D721Med (cell line): ENCODE measurements around the gene CLCN7.
"Not testable (repeated sequence)": the region's sequence is repeated elsewhere in the genome, so short reads cannot be mapped to it uniquely, and the experiment has no call there.

ENCODE experiments used
- DNase-seq: peaks from one replicate; pipeline ENCODE4 v3.0.0; 2011; ENCODE audit warnings: low spot score; ENCODE audit not compliant: insufficient read length
- FAIRE-seq: peaks from 2 replicates; lab custom pipeline; 2011; peaks lifted over from hg19 to GRCh38; lab: Jason Lieb, UNC
- TF ChIP-seq, protein P1 (sequence below): IDR thresholded peaks from 2 replicates; pipeline ENCODE4 v1.5.1; 2012; ENCODE audit warnings: mild to moderate bottlenecking, control low read depth; ENCODE audit not compliant: insufficient read depth; ENCODE audit errors: missing control alignments

CLCN7 gene

GRCh38 chr16:1441391-1441829 is 33.4 kb downstream of the CLCN7 start:
- TF ChIP-seq, protein P1, sequence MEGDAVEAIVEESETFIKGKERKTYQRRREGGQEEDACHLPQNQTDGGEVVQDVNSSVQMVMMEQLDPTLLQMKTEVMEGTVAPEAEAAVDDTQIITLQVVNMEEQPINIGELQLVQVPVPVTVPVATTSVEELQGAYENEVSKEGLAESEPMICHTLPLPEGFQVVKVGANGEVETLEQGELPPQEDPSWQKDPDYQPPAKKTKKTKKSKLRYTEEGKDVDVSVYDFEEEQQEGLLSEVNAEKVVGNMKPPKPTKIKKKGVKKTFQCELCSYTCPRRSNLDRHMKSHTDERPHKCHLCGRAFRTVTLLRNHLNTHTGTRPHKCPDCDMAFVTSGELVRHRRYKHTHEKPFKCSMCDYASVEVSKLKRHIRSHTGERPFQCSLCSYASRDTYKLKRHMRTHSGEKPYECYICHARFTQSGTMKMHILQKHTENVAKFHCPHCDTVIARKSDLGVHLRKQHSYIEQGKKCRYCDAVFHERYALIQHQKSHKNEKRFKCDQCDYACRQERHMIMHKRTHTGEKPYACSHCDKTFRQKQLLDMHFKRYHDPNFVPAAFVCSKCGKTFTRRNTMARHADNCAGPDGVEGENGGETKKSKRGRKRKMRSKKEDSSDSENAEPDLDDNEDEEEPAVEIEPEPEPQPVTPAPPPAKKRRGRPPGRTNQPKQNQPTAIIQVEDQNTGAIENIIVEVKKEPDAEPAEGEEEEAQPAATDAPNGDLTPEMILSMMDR = no peak
- DNase-seq (no peak), FAIRE-seq (no peak)

GRCh38 chr16:1439699-1440074 is 35.1 kb downstream of the CLCN7 start:
- not testable (repeated sequence) for FAIRE-seq, DNase-seq

GRCh38 chr16:1439058-1439698 is 35.6 kb downstream of the CLCN7 start:
- FAIRE-seq (no peak), DNase-seq (no peak)
- TF ChIP-seq, protein P1 = no peak

DNA sequence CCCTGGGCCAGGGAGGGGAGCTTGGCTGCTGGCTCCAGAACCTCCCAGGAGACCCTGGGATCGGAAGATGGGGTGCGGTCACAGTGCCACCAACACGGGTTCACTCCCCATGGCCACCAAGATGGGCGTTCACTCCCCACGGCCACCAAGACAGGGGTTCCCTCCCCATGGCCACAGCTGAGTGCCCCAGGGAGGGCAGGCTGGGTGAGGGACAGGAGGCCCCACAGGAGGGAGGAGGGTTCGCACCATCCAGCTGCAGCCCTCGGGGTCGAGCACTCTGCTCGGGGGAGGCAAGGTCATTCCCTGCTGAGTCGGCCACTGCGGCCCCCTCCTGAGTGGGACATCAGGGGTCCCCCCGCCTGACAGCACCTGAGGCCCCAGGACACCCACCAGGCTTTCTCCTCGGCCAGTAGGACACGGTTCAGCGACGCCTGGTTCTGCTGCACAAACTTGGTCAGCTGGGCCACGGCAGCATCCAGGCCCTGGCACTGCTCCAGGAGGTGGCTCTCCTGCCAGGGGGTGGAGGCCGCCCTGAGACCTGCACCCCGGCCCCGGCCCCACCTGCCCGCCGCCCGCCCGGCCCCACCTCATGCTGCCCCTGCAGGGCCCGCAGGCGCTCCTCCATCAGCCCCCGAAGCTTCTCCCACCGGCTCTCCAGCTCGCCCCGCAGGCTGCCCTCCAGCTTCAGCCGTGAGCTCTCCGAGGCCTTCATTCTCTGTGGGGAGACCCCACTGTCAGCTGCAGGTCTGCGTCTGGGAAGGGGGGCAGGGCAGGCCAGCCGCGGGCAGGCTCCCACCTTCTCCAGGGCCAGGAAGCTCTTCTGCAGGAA is 36.4 kb downstream of the CLCN7 start:
- TF ChIP-seq, protein P1 = no peak
- no peak for DNase-seq
- no peak for FAIRE-seq

DNA sequence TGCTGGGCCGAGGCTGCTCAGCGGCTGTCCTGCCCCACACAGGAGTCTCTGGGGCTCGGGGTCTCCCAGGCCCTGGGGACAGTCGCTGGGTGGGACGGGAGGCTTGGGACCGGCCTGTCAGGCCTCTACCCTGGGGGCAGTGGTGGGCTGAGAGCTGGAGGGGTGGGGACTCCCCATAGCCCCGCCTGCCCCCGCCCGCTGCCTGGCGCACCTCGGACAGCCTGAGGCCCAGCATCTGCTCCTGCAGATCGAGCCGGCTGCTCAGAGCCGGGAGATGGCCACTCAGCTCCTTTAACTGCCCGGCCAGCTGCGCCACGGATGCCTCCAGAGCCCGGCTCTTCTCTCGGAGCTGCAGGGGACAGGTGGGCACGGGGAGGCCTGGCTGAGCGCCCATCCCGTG is 37.2 kb downstream of the CLCN7 start:
- no peak for DNase-seq
- TF ChIP-seq, protein P1 = no peak
- FAIRE-seq = no peak

DNA sequence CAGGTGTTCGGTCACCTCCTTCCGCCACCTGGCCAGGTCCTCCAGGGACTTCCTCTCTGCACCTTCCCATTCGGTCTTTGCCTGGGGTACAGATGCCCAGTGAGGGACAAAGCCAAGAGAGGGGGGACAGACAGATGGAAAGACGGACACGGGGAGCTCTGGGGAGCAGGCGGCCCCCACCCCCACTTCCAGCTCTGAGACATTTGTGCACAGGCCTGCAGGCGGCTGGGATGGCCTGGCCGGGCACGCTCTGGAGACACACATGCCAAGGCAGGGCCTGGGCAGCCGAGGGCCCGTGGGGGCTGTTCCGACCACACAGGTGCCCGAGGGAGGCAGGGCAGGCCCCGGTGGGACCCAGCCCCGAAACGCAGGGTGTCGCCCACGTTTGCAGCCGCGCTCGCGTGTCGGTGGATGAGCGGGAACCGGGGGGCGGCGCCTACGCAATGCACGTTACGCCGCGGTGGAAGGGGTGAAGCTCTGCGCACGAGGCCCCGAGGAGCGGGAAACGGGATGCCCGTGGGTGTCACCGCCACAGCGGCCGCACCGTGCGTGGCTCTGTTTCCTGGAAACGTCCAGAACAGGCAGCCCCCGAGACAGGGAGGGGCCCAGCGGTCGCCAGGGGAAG is 38.0 kb downstream of the CLCN7 start:
- no peak for DNase-seq
- TF ChIP-seq, protein P1 = no peak
- no peak for FAIRE-seq

DNA sequence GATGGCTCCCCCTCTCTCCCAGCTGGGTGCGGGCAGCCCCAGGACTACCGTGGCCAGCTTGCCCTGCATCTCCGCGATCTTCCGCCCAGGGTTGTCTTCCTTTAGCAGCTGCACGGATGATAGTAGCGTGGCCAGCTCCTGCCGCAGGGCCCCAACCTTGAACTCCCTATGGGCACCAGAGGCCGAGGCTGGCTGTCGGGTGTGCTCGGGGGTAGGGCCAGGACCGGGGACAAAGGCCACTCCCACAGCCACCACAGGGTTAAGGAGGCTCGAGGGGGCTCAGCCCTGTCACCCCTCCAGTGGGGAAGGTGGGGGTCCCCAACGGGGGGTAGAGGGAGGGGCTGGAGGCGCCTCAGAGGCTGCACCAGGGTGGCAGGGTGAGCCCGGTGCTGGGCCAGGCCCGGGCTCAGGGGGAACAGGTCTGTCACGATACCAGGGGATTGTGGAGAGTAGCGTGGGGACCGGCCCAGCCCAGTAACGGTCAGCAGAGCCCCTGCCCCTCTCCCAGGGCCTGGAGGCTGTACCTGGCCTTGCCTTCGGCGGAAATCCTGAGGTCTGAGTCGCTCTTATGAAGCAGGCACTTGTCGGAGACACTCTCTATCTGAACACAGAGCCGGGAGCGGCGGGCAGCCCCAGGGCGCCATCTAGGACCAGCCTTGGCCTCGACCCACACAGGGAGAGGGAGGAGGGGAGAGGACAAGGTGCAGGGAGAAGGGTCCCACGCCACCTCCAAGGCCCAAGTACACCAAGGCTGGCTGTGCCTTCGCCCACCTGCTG is 38.7 kb downstream of the CLCN7 start:
- DNase-seq = no peak
- FAIRE-seq = no peak
- TF ChIP-seq, protein P1 = no peak
